ENCODE data around the gene RHOBTB3.

DNA sequence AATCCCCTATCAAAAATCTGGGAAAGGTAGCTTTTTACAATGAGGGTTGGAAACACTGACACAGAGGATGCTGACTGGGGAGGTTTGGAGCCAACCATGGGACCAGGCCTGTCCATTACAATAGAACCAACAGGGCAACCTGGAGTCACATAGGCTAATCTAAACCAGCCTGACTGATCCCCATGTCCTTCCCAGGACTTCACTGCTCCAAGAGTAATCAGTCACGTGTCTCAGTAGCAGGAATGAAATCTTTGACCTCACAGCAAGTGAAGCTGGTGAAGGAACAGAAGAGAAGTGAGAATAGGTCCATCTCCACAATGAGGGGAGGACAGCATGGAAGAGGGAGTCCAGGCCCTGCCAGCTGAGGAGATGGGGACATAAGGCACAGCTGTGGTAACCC is 107.4 kb downstream of the RHOBTB3 start:
- TF ChIP-seq POLR2AphosphoS5 (IDR thresholded peaks at IDR 0.05; ENCODE audit: low read depth, low read length) (no peak), POLR2A (IDR thresholded peaks at IDR 0.05; ENCODE audit: low read depth, low read length) (no peak)
